Caco-2 (cell line): ENCODE measurements around the gene PRSS21. TPM values are rescaled to one million over a fixed set of nuclear protein-coding genes. Genes with fewer than 3 reads are reported as not detected.

Experiments
- BruUV-seq: library from RNA; stranded (reverse); fragments of 400-500 nt; replicated peaks from 2 replicates; lab custom pipeline; 2021; lab: Mats Ljungman, UMichigan
- CTCF ChIA-PET: fragments of 300-600 bp; sonication (Branson Sonifier 250); formaldehyde crosslinking; loops from one replicate; lab custom pipeline; 2022; ENCODE audit warnings: antibody characterized with exemption; lab: Charles Lee
- POLR2A ChIA-PET: fragments of 300-600 bp; sonication (Branson Sonifier 250); formaldehyde crosslinking; loops from one replicate; lab custom pipeline; 2022; ENCODE audit warnings: antibody characterized with exemption; lab: Charles Lee
- DNase-seq, 2 experiments: peaks; one replicate each; pipeline versions ENCODE4 v3.0.0 to v3.0.0-alpha.2; 2020 to 2022
- H3K27me3 ChIP-seq: replicated peaks from 2 replicates; pipeline ENCODE4 v1.6.0; 2011; ENCODE audit warnings: low read length; ENCODE audit not compliant: control insufficient read depth, insufficient read depth
- H3K36me3 ChIP-seq: 2 replicates; pipeline ENCODE4 v1.5.1; 2011; ENCODE audit warnings: low read length; ENCODE audit not compliant: control insufficient read depth, insufficient read depth
- H3K4me1 ChIP-seq: fragments of 250-450 bp; sonication (Bioruptor Pico); 2 replicates; pipeline ENCODE4 v1.5.1; 2020; ENCODE audit warnings: mild to moderate bottlenecking
- H3K4me3 ChIP-seq: 2 replicates; pipeline ENCODE4 v1.5.1; 2011; ENCODE audit warnings: low read depth, mild to moderate bottlenecking, control low read depth, low read length
- H3K9me3 ChIP-seq: fragments of 250-450 bp; sonication (Bioruptor Pico); 2 replicates; pipeline ENCODE4 v1.5.1; 2020; ENCODE audit warnings: mild to moderate bottlenecking, moderate library complexity
- H3K27ac Mint-ChIP-seq: one replicate; pipeline ENCODE4 v1.8.0; 2022; ENCODE audit warnings: mixed read lengths; ENCODE audit not compliant: unreplicated experiment
- H3K27me3 Mint-ChIP-seq: one replicate; pipeline ENCODE4 v1.8.0; 2022; ENCODE audit warnings: mixed read lengths; ENCODE audit not compliant: insufficient read depth, unreplicated experiment
- H3K36me3 Mint-ChIP-seq: one replicate; pipeline ENCODE4 v1.8.0; 2022; ENCODE audit warnings: mild to moderate bottlenecking, mixed read lengths; ENCODE audit not compliant: insufficient read depth, unreplicated experiment
- H3K4me1 Mint-ChIP-seq: one replicate; pipeline ENCODE4 v1.8.0; 2022; ENCODE audit warnings: low read depth, mixed read lengths; ENCODE audit not compliant: unreplicated experiment
- H3K4me3 Mint-ChIP-seq: one replicate; pipeline ENCODE4 v1.8.0; 2022; ENCODE audit warnings: mild to moderate bottlenecking, moderate library complexity, mixed read lengths; ENCODE audit not compliant: unreplicated experiment
- H3K9me3 Mint-ChIP-seq: one replicate; pipeline ENCODE4 v1.8.0; 2022; ENCODE audit warnings: mixed read lengths; ENCODE audit not compliant: unreplicated experiment
- intact Hi-C: fragments of 100-400 bp; cut with micrococcal nuclease; formaldehyde crosslinking; loops from one replicate; pipeline ENCODE4 v1.10.0; 2022; ENCODE audit not compliant: unreplicated experiment
- total RNA-seq: library from RNA; stranded (reverse); gene quantifications from 2 replicates; pipeline ENCODE4 v1.2.3, GENCODE V29; 2022
- TF ChIP-seq, protein P1 (sequence below), 2 experiments: fragments of 200-600 bp in 1 of 2; IDR thresholded peaks; 1 replicate in 1 of 2; 2 replicates in 1 of 2; pipeline versions ENCODE4 v1.5.1 to v1.8.0; 2011 to 2022; ENCODE audit warnings: antibody characterized with exemption in 1 of 2, control low read depth in 1 of 2, inconsistent platforms in 1 of 2, low read depth in 1 of 2, low read length in 1 of 2, mild to moderate bottlenecking in 1 of 2, moderate library complexity in 1 of 2; ENCODE audit not compliant: insufficient read depth in 1 of 2, severe bottlenecking in 1 of 2, unreplicated experiment in 1 of 2

The PRSS21 gene
- total RNA-seq, 1 experiment from 2014 or later: not detected

DNA sequence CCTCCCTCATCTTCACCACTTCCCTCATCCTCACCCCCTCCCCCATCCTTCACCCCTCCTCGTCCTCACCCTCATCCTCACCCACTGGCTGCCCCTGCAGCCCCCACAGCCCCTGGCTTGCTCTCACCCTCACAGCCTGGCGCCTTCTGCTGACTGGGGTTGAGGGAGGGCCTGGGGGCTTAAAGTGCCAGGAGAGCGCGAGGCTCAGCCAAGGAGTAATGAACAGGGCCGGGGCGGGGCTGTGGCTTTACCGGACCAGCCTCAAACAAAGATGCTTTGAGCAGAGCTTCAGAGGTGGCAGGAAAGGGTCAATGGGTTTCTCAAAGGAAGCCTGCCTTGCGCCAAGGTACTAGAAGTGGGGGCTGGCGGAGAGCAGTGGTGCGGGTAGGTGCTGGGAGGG is 29.6 kb upstream of the PRSS21 start, which contains the start of gene PRSS33:
PRSS33 (minus strand) TSS at position 155 of the 400 bp plus-strand sequence. CDS start 1,013 bp downstream, outside the sequence.
- TF ChIP-seq, protein P1, sequence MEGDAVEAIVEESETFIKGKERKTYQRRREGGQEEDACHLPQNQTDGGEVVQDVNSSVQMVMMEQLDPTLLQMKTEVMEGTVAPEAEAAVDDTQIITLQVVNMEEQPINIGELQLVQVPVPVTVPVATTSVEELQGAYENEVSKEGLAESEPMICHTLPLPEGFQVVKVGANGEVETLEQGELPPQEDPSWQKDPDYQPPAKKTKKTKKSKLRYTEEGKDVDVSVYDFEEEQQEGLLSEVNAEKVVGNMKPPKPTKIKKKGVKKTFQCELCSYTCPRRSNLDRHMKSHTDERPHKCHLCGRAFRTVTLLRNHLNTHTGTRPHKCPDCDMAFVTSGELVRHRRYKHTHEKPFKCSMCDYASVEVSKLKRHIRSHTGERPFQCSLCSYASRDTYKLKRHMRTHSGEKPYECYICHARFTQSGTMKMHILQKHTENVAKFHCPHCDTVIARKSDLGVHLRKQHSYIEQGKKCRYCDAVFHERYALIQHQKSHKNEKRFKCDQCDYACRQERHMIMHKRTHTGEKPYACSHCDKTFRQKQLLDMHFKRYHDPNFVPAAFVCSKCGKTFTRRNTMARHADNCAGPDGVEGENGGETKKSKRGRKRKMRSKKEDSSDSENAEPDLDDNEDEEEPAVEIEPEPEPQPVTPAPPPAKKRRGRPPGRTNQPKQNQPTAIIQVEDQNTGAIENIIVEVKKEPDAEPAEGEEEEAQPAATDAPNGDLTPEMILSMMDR (IDR thresholded peaks at IDR 0.05; ENCODE audit: insufficient read depth in 1 of 2, low read depth in 1 of 2, low read length in 1 of 2, severe bottlenecking in 1 of 2, unreplicated experiment in 1 of 2): no peak
- no peaks in the 10 kb centered on the region for H3K9me3 Mint-ChIP-seq
- H3K36me3 Mint-ChIP-seq: no peaks in the 10 kb centered on the region
- Histone ChIP-seq H3K27me3 (no peaks in the 10 kb centered on the region), H3K36me3 (no peaks in the 10 kb centered on the region), H3K9me3 (no peaks in the 10 kb centered on the region), H3K4me3 (no peak within 1 kb of the TSS), H3K4me1 (no peaks in the 10 kb centered on the region)
- CTCF ChIA-PET: no interaction called here
- POLR2A ChIA-PET: no interaction called here
- no peak within 1 kb of the TSS for H3K27ac Mint-ChIP-seq
- intact Hi-C loops: no loop called here
- DNase-seq: no peak
- peaks cover 6% of the 10 kb centered on the region for H3K4me1 Mint-ChIP-seq
- H3K27me3 Mint-ChIP-seq: no peaks in the 10 kb centered on the region
- no TSS peak for BruUV-seq
- no peak within 1 kb of the TSS for H3K4me3 Mint-ChIP-seq

DNA sequence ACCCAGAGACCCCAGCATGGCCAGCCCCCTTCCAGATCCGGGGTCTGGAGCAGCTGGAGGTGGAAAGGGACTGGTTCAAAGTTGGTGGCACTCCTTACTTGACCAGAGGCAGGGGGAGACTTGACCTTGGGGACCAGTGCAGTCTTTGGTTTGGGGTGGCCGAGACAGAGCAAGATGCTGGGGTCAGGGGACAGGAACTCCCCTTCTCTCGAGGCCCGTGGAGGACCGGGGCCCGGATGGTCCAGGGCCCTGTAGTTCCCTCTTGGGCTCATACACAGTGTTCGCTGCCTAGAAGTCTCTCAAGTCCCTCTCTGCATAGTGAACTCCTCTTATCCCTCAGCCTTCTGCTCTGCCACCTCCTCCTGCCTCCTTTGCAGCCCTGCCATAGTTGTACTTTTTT is 29.1 kb upstream of the PRSS21 start:
- POLR2A ChIA-PET: no interaction called here

GRCh38 chr16:2790631-2791030 is 26.4 kb upstream of the PRSS21 start:
- H3K4me3 ChIP-seq: no peak overlapping the region
- H3K4me1 ChIP-seq: peaks cover 16% of the 10 kb centered on the region
- TF ChIP-seq, protein P1 (IDR thresholded peaks at IDR 0.05; ENCODE audit: insufficient read depth in 1 of 2, low read depth in 1 of 2, low read length in 1 of 2, severe bottlenecking in 1 of 2, unreplicated experiment in 1 of 2): no peak
- H3K4me3 Mint-ChIP-seq: no peak overlapping the region
- no peaks in the 10 kb centered on the region for H3K9me3 Mint-ChIP-seq
- intact Hi-C loops: loop anchor here (5.0 kb wide), 1 partner anchor 57 kb away; no protein-coding TSS in a partner anchor
- BruUV-seq: no TSS peak
- H3K36me3 ChIP-seq: no peaks in the 10 kb centered on the region
- no peak overlapping the region for H3K27ac Mint-ChIP-seq
- H3K36me3 Mint-ChIP-seq: peaks cover 4% of the 10 kb centered on the region
- H3K27me3 Mint-ChIP-seq: no peaks in the 10 kb centered on the region
- POLR2A ChIA-PET: no interaction called here
- CTCF ChIA-PET: no interaction called here
- DNase-seq: no peak
- no peaks in the 10 kb centered on the region for H3K9me3 ChIP-seq
- peaks cover 10% of the 10 kb centered on the region for H3K4me1 Mint-ChIP-seq
- H3K27me3 ChIP-seq: no peaks in the 10 kb centered on the region

More for the DNA sequence above, 29.1 kb upstream of the PRSS21 start:
- Histone ChIP-seq H3K4me1 (no peaks in the 10 kb centered on the region), H3K4me3 (no peak overlapping the region), H3K27me3 (no peaks in the 10 kb centered on the region), H3K9me3 (no peaks in the 10 kb centered on the region), H3K36me3 (no peaks in the 10 kb centered on the region)
- DNase-seq: no peak
- no peaks in the 10 kb centered on the region for H3K9me3 Mint-ChIP-seq
- H3K4me1 Mint-ChIP-seq: peaks cover 6% of the 10 kb centered on the region
- CTCF ChIA-PET: no interaction called here
- intact Hi-C loops: no loop called here
- H3K4me3 Mint-ChIP-seq: no peak overlapping the region
- H3K36me3 Mint-ChIP-seq: no peaks in the 10 kb centered on the region
- no peak overlapping the region for H3K27ac Mint-ChIP-seq
- BruUV-seq: no TSS peak
- H3K27me3 Mint-ChIP-seq: no peaks in the 10 kb centered on the region
- TF ChIP-seq, protein P1 (IDR thresholded peaks at IDR 0.05; ENCODE audit: insufficient read depth in 1 of 2, low read depth in 1 of 2, low read length in 1 of 2, severe bottlenecking in 1 of 2, unreplicated experiment in 1 of 2): no peak
